Fibroblast of lung (primary cell): ENCODE data around the gene LPCAT1. TPM values are rescaled to one million over a fixed set of nuclear protein-coding genes. Genes with fewer than 3 reads are reported as not detected.

Source experiments
- DNase-seq, 2 donors: peaks; one replicate each; pipeline versions ENCODE4 v3.0.0 to v3.0.0-alpha.2; 2010; ENCODE audit warnings: low read depth in 2 of 2
- H2AFZ ChIP-seq: 2 replicates; pipeline ENCODE4 v1.5.1; 2012; ENCODE audit warnings: low read length, control low read depth, inconsistent platforms
- H3K27ac ChIP-seq: 2 replicates; pipeline ENCODE4 v1.5.1; 2011; ENCODE audit warnings: low read length, control low read depth; ENCODE audit not compliant: insufficient read depth
- H3K27me3 ChIP-seq: 2 replicates; pipeline ENCODE4 v1.5.1; 2011; ENCODE audit warnings: mild to moderate bottlenecking, low read length; ENCODE audit not compliant: control insufficient read depth, insufficient read depth
- H3K36me3 ChIP-seq: 2 replicates; pipeline ENCODE4 v1.5.1; 2011; ENCODE audit warnings: low read length; ENCODE audit not compliant: control insufficient read depth, insufficient read depth
- H3K4me1 ChIP-seq: 2 replicates; pipeline ENCODE4 v1.5.1; 2011; ENCODE audit warnings: low read length; ENCODE audit not compliant: control insufficient read depth, insufficient read depth; ENCODE audit errors: extremely low read depth
- H3K4me2 ChIP-seq: 2 replicates; pipeline ENCODE4 v1.5.1; 2011; ENCODE audit warnings: low read length, control low read depth; ENCODE audit not compliant: insufficient read depth; ENCODE audit errors: extremely low read depth
- H3K4me3 ChIP-seq, 4 experiments: fragments of 200-600 bp in 1 of 4; sonication (generic) in 1 of 4; replicated peaks in 1 of 4; 2 replicates each; pipeline ENCODE4 v1.5.1; 2011 to 2016; ENCODE audit warnings: low read length in 4 of 4, low read depth in 3 of 4, mild to moderate bottlenecking in 3 of 4, control low read depth in 2 of 4, inconsistent platforms in 1 of 4, mixed read lengths in 1 of 4; ENCODE audit not compliant: insufficient read depth in 1 of 4; ENCODE audit errors: control extremely low read depth in 1 of 4
- H3K79me2 ChIP-seq: 2 replicates; pipeline ENCODE4 v1.5.1; 2012; ENCODE audit warnings: mild to moderate bottlenecking, low read length, inconsistent platforms; ENCODE audit not compliant: control insufficient read depth, insufficient read depth
- H3K9ac ChIP-seq: 2 replicates; pipeline ENCODE4 v1.5.1; 2011; ENCODE audit warnings: mild to moderate bottlenecking, low read length, control low read depth; ENCODE audit not compliant: insufficient read depth
- H3K9me3 ChIP-seq: 2 replicates; pipeline ENCODE4 v1.5.1; 2012; ENCODE audit warnings: low read depth, low read length; ENCODE audit not compliant: control insufficient read depth, insufficient read depth
- H4K20me1 ChIP-seq: 2 replicates; pipeline ENCODE4 v1.5.1; 2011; ENCODE audit warnings: low read length; ENCODE audit not compliant: control insufficient read depth, insufficient read depth; ENCODE audit errors: extremely low read depth
- EZH2 ChIP-seq: IDR thresholded peaks from 2 replicates; pipeline ENCODE4 v1.5.1; 2012; ENCODE audit warnings: low read length, control low read depth, mild to moderate bottlenecking; ENCODE audit errors: missing control alignments
- polyA plus RNA-seq, 2 donors: library from polyadenylated mRNA; depleted of rRNA in 1 of 2; stranded (reverse) in 1 of 2; unstranded in 1 of 2; fragments of >200 nt; gene quantifications; 2 replicates each; pipeline ENCODE4 v1.2.1, GENCODE V29; 2011 to 2012; ENCODE audit warnings: missing spikeins in 1 of 2
- total RNA-seq: library from RNA; depleted of rRNA; stranded (reverse); fragments of >200 nt; gene quantifications from 2 replicates; pipeline ENCODE4 v1.2.1, GENCODE V29; 2014
- TF ChIP-seq, protein P1 (sequence below), 2 donors: IDR thresholded peaks in 1 of 2; conservative IDR thresholded peaks in 1 of 2; 1 replicate in 1 of 2; 2 replicates in 1 of 2; pipeline ENCODE4 v1.5.1; 2011 to 2012; ENCODE audit warnings: low read length in 2 of 2, control low read depth in 1 of 2, inconsistent platforms in 1 of 2, low read depth in 1 of 2, mild to moderate bottlenecking in 1 of 2

The LPCAT1 gene
- total and polyA plus RNA-seq, 2 donors (not counting 1 experiment from before 2014, with no cell fraction given), result 50.8 to 65.2 TPM

DNA sequence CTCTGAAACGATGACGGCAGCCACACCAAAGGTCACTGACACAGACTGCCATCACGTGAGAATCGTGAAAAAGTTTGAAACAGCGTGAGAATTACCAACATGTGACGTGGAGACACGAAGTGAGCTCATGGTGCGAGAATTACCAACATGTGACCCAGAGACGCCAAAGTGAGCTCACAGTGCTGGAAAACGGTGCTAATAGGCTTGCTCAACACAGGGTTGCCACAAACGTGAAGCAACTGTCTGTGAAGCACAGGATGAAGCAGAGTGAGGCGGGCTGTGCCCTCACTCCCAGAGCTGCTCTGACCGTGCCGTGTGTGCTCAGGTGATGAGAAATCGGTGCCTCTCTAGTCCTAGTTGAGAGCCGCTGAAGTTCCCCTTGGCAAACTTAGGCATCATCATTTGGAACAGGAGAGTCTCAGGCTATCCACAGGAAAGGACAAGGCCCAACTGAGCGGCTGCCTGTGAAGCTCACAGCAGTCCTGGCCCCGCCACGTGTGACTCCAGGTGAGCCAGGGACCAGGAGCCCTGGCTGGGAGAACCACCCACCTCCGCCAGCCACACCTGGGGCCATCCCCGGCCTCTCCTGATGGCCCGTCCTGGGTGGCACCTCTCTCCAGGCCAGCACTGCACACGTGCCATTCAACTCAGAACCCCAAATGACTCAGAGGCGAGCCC is 48.8 kb downstream of the LPCAT1 start:
- no peaks in the 10 kb centered on the region for H3K4me1 ChIP-seq
- no peak for DNase-seq
- H4K20me1 ChIP-seq, result no peaks in the 10 kb centered on the region
- H3K36me3 ChIP-seq, result peaks cover 43% of the 10 kb centered on the region
- H2AFZ ChIP-seq, result no peak overlapping the region
- no peaks in the 10 kb centered on the region for H3K79me2 ChIP-seq
- H3K9ac ChIP-seq, result no peak overlapping the region
- H3K27ac ChIP-seq, result no peak overlapping the region
- no peak overlapping the region for H3K4me2 ChIP-seq
- no peak overlapping the region for H3K4me3 ChIP-seq
- H3K27me3 ChIP-seq, result no peaks in the 10 kb centered on the region
- no peak for TF ChIP-seq EZH2
- TF ChIP-seq, protein P1, sequence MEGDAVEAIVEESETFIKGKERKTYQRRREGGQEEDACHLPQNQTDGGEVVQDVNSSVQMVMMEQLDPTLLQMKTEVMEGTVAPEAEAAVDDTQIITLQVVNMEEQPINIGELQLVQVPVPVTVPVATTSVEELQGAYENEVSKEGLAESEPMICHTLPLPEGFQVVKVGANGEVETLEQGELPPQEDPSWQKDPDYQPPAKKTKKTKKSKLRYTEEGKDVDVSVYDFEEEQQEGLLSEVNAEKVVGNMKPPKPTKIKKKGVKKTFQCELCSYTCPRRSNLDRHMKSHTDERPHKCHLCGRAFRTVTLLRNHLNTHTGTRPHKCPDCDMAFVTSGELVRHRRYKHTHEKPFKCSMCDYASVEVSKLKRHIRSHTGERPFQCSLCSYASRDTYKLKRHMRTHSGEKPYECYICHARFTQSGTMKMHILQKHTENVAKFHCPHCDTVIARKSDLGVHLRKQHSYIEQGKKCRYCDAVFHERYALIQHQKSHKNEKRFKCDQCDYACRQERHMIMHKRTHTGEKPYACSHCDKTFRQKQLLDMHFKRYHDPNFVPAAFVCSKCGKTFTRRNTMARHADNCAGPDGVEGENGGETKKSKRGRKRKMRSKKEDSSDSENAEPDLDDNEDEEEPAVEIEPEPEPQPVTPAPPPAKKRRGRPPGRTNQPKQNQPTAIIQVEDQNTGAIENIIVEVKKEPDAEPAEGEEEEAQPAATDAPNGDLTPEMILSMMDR (conservative IDR thresholded peaks at IDR 0.05 in 1 of 2, IDR thresholded peaks at IDR 0.05 in 1 of 2; ENCODE audit: low read depth in 1 of 2, low read length in 2 of 2), result no peak
- H3K9me3 ChIP-seq, result no peaks in the 10 kb centered on the region

DNA sequence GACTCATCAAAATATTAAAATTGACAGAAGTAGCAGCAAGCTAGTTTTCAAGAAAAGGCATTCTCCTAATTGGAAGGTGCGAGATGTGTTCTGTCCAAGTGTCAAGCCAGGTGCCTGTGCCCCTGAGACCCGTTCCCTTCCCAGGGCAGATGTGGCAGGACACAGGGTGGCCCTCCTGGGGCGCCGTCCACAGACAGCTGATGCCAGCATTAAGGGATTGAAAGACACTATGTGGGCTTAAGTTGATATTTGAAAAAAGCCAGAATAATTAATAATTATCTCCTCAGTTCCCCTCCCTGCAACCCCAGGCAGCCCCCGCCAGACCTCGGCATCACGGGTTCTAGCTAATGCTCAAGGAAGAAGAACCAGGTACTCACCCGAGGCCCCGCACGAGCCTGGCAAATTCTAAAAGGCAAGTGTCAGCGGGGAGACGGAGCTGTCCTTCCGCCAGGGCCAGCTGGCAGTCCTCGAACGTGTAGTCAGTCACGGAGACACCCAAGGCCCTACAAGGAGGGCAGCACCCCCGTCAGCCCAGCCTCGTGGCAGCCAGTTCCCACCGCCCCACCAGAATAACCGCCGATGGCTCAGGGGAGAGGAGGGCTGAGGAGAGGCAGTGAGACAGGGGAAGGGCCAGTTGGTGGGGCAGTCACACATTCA is 49.4 kb downstream of the LPCAT1 start:
- H3K9ac ChIP-seq, result no peak overlapping the region
- H3K4me2 ChIP-seq, result no peak overlapping the region
- no peaks in the 10 kb centered on the region for H3K9me3 ChIP-seq

DNA sequence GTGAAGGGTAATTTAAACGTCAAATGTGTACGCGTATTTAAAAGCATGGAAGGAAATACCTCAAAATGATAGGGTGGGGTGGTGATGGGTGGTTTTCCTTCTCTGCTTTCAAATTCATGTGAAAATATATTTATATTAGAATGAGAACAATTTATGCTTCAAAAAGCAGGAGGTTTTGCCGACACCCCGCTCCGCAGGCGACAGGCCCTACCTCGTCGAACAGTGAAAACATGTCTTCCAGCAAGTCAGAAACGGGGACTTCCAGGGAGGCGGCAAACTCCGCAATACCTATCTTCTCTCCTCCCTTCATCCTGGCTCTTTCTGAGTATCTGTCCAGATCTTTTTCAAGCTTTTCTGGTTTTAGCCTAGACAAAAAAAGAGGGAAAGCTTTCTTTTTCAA is 50.0 kb downstream of the LPCAT1 start:
- Histone ChIP-seq H3K4me1 (no peaks in the 10 kb centered on the region), H4K20me1 (no peaks in the 10 kb centered on the region), H3K4me3 (no peak overlapping the region), H3K9ac (no peak overlapping the region), H3K36me3 (peaks cover 48% of the 10 kb centered on the region), H3K9me3 (no peaks in the 10 kb centered on the region), H3K79me2 (no peaks in the 10 kb centered on the region), H3K27me3 (no peaks in the 10 kb centered on the region), H3K27ac (no peak overlapping the region), H3K4me2 (no peak overlapping the region), H2AFZ (no peak overlapping the region)
- DNase-seq, result no peak
- TF ChIP-seq EZH2, result no peak
- TF ChIP-seq, protein P1 (conservative IDR thresholded peaks at IDR 0.05 in 1 of 2, IDR thresholded peaks at IDR 0.05 in 1 of 2; ENCODE audit: low read depth in 1 of 2, low read length in 2 of 2), result no peak

More for the DNA sequence above, 49.4 kb downstream of the LPCAT1 start:
- Histone ChIP-seq H3K4me3 (no peak overlapping the region), H4K20me1 (no peaks in the 10 kb centered on the region), H3K27ac (no peak overlapping the region), H3K4me1 (no peaks in the 10 kb centered on the region), H3K27me3 (no peaks in the 10 kb centered on the region), H3K36me3 (peaks cover 43% of the 10 kb centered on the region), H2AFZ (no peak overlapping the region), H3K79me2 (no peaks in the 10 kb centered on the region)
- DNase-seq, result no peak
- no peak for TF ChIP-seq EZH2
- TF ChIP-seq, protein P1 (conservative IDR thresholded peaks at IDR 0.05 in 1 of 2, IDR thresholded peaks at IDR 0.05 in 1 of 2; ENCODE audit: low read depth in 1 of 2, low read length in 2 of 2), result no peak
